Activated naive CD8-positive, alpha-beta T cell (primary cell): Measurements from ENCODE around the gene TMEM201.
"Not testable (repeated sequence)": the region's sequence is repeated elsewhere in the genome, so short reads cannot be mapped to it uniquely, and the experiment has no call there.

Experiments used
- H3K27ac Mint-ChIP-seq: one replicate; pipeline ENCODE4 v1.8.0; 2021; ENCODE audit warnings: mixed read lengths
- H3K27me3 Mint-ChIP-seq: one replicate; pipeline ENCODE4 v1.8.0; 2021; ENCODE audit warnings: mixed read lengths
- H3K36me3 Mint-ChIP-seq: one replicate; pipeline ENCODE4 v1.8.0; 2021; ENCODE audit warnings: mixed read lengths
- H3K4me1 Mint-ChIP-seq: one replicate; pipeline ENCODE4 v1.8.0; 2021; ENCODE audit warnings: low read depth, mixed read lengths
- H3K4me3 Mint-ChIP-seq: one replicate; pipeline ENCODE4 v1.8.0; 2021; ENCODE audit warnings: mild to moderate bottlenecking, mixed read lengths
- H3K9me3 Mint-ChIP-seq: one replicate; pipeline ENCODE4 v1.8.0; 2021; ENCODE audit warnings: low read depth, mixed read lengths

TMEM201 gene

DNA sequence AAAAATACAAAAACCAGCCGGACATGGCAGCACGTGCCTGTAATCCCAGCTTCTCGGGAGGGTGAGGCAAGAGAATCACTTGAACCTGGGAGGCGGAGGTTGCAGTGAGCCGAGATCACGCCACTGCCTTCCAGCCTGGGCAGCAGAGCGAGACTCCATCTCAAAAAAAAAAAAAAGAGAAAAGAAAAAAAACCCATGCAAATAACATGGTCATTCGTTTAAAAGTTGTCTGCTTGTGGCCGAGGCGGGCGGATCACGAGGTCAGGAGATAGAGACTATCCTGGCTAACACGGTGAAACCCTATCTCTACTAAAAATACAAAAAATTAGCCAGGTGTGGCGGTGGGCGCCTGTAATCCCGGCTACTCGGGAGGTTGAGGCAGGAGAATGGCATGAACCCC is 28.6 kb upstream of the TMEM201 start:
- peaks cover 24% of the 10 kb centered on the region for H3K36me3 Mint-ChIP-seq
- H3K9me3 Mint-ChIP-seq, H3K27me3 Mint-ChIP-seq, H3K4me3 Mint-ChIP-seq: not testable (repeated sequence)
- peaks cover 41% of the 10 kb centered on the region for H3K4me1 Mint-ChIP-seq
- peak overlapping the region; percentile 77 for H3K27ac Mint-ChIP-seq

DNA sequence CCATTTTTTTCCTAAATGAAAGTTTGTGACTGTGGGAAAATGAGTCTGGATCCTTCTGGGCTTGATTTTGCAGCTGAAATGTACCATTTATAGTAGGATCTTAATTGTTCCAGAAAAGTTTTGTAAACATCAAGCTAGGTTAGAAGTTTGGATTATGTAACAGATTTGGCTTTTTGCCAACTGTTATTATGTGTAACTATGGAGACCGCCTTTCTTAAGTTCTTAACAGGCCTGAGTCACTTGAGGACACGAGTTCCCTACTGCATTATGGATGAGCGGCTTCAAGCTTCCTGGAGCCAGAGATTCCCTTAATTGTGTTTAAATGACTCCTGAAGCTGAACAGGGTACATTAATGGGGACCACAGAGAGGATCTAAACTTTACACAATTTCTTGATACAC is 27.3 kb upstream of the TMEM201 start:
- Mint-ChIP-seq H3K36me3 (peaks cover 16% of the 10 kb centered on the region), H3K9me3 (no peaks in the 10 kb centered on the region), H3K27ac (peak overlapping the region; percentile 34), H3K4me1 (peaks cover 38% of the 10 kb centered on the region), H3K4me3 (no peak overlapping the region), H3K27me3 (no peaks in the 10 kb centered on the region)

- no peak overlapping the region for H3K27ac Mint-ChIP-seq
- peaks cover 1% of the 10 kb centered on the region for H3K4me1 Mint-ChIP-seq
- no peak overlapping the region for H3K4me3 Mint-ChIP-seq
- H3K27me3 Mint-ChIP-seq = no peaks in the 10 kb centered on the region
- H3K9me3 Mint-ChIP-seq = no peaks in the 10 kb centered on the region
- H3K36me3 Mint-ChIP-seq = peaks cover 2% of the 10 kb centered on the region
Observed at GRCh38 chr1:9569267-9569666, 19.4 kb upstream of the TMEM201 start.

GRCh38 chr1:9570886-9571529 is 17.7 kb upstream of the TMEM201 start:
- H3K4me3 Mint-ChIP-seq, H3K27ac Mint-ChIP-seq, H3K9me3 Mint-ChIP-seq: not testable (repeated sequence)

DNA sequence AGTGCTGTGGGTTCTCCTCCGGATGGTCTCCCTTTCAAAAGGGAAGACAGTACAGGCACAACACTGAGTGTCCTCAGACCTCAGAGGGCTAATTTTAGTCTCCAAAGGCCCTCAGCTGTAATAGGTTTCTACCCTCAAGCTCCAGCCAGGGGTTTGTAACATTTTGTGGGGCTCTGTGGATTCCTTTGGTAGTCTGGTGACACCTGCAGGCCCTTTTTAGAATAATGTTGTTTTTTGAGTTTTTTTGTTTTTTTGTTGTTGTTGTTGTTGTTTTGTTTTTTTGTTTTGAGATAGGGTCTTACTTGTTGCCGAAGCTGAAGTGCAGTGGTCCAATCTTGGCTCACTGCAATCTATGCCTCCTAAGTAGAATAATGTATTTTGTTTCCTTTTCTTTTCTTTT is 15.0 kb upstream of the TMEM201 start:
- Mint-ChIP-seq H3K27ac (no peak overlapping the region), H3K4me1 (peaks cover 1% of the 10 kb centered on the region), H3K36me3 (peaks cover 5% of the 10 kb centered on the region), H3K4me3 (no peak overlapping the region), H3K9me3 (no peaks in the 10 kb centered on the region), H3K27me3 (no peaks in the 10 kb centered on the region)

More at GRCh38 chr1:9570886-9571529, 17.7 kb upstream of the TMEM201 start:
- not testable (repeated sequence) for H3K27me3 Mint-ChIP-seq, H3K36me3 Mint-ChIP-seq, H3K4me1 Mint-ChIP-seq

DNA sequence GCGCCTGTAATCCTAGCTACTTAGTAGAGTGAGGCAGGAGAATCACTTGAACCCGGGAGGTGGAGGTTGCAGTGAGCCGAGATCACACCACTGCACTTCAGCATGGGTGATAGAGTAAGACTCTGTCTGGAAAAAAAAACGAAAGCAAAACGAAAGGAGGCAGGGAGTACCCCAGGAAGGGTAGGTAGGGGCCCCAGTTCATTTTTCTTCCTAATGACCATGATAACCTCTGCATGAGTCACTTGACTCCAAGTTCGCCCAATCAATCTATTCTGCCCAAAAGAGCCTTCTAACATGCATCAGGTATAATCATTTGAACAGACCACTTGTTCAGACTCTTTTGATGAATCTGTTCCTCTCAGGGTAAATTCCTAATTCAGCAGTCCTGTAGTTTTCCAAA is 13.2 kb upstream of the TMEM201 start:
- H3K27me3 Mint-ChIP-seq = no peaks in the 10 kb centered on the region
- no peak overlapping the region for H3K4me3 Mint-ChIP-seq
- H3K9me3 Mint-ChIP-seq = no peaks in the 10 kb centered on the region
- H3K27ac Mint-ChIP-seq = no peak overlapping the region
- H3K4me1 Mint-ChIP-seq = no peaks in the 10 kb centered on the region
- H3K36me3 Mint-ChIP-seq = peaks cover 5% of the 10 kb centered on the region

DNA sequence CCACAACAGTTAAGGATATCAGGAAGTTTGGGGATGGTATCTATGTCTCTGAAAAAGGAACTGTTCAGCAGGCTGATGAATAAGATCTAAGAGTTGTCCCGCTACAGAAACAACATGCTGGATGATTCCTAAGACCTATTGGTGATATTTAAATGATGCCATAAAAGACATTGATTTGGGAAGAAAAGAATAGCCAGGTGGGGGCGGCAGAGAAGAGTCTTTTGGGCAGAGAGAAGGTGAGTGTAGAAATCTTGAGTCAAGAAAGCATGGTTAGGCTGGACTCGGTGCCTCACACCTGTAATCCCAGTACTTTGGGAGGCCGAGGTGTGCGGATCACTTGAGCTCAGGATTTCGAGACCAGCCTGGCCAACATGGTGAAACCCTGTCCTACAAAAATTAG is 11.8 kb upstream of the TMEM201 start:
- Mint-ChIP-seq H3K9me3 (no peaks in the 10 kb centered on the region), H3K4me1 (no peaks in the 10 kb centered on the region), H3K27ac (no peak overlapping the region), H3K36me3 (peaks cover 5% of the 10 kb centered on the region), H3K4me3 (no peak overlapping the region), H3K27me3 (no peaks in the 10 kb centered on the region)

GRCh38 chr1:9577423-9577822 is 11.3 kb upstream of the TMEM201 start:
- H3K4me3 Mint-ChIP-seq = no peak overlapping the region
- peaks cover 5% of the 10 kb centered on the region for H3K36me3 Mint-ChIP-seq
- no peaks in the 10 kb centered on the region for H3K27me3 Mint-ChIP-seq
- no peaks in the 10 kb centered on the region for H3K9me3 Mint-ChIP-seq
- H3K4me1 Mint-ChIP-seq = no peaks in the 10 kb centered on the region
- no peak overlapping the region for H3K27ac Mint-ChIP-seq

- Mint-ChIP-seq H3K4me3 (no peak overlapping the region), H3K9me3 (no peaks in the 10 kb centered on the region), H3K4me1 (no peaks in the 10 kb centered on the region), H3K27ac (no peak overlapping the region), H3K36me3 (peaks cover 3% of the 10 kb centered on the region), H3K27me3 (no peaks in the 10 kb centered on the region)
Observed at GRCh38 chr1:9580942-9581341, 7.8 kb upstream of the TMEM201 start.

DNA sequence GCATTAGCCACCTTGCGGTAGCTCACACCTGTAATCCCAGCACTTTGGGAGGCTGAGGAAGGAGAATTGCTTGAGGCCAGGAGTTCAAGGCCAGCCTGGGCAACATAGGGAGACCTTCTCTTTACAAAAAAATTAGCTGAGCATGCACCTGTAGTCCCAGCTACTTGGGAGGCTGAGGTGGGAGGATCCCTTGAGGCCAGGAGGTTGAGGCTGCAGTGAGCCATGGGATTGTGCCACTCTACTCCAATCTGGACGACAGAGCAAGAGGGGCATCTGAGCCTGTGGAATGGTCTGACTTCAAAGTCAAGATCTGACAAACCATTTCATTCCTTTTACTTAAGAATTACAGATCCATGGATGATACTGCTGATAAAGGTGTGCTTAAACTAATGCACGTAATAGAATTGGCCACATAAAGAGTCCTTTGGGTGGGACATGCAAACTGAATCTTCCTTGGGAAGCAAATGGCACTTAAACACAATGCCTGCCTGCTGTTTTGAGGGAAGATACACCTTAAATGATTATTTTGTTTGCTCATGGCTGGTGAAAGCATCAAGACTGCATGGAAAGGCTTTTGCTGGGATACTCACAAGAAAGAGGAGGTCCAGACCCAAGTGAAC is 2.5 kb upstream of the TMEM201 start:
- H3K36me3 Mint-ChIP-seq = no peaks in the 10 kb centered on the region
- no peak overlapping the region for H3K4me3 Mint-ChIP-seq
- peaks cover 15% of the 10 kb centered on the region for H3K4me1 Mint-ChIP-seq
- no peak overlapping the region for H3K27ac Mint-ChIP-seq
- H3K27me3 Mint-ChIP-seq = no peaks in the 10 kb centered on the region
- H3K9me3 Mint-ChIP-seq = no peaks in the 10 kb centered on the region

GRCh38 chr1:9589144-9589718 is 520 bp downstream of the TMEM201 start:
- H3K4me3 Mint-ChIP-seq = peak overlapping the region; percentile 88
- no peak overlapping the region for H3K27ac Mint-ChIP-seq
- H3K27me3 Mint-ChIP-seq = no peaks in the 10 kb centered on the region
- no peaks in the 10 kb centered on the region for H3K36me3 Mint-ChIP-seq
- H3K9me3 Mint-ChIP-seq = no peaks in the 10 kb centered on the region
- peaks cover 25% of the 10 kb centered on the region for H3K4me1 Mint-ChIP-seq

DNA sequence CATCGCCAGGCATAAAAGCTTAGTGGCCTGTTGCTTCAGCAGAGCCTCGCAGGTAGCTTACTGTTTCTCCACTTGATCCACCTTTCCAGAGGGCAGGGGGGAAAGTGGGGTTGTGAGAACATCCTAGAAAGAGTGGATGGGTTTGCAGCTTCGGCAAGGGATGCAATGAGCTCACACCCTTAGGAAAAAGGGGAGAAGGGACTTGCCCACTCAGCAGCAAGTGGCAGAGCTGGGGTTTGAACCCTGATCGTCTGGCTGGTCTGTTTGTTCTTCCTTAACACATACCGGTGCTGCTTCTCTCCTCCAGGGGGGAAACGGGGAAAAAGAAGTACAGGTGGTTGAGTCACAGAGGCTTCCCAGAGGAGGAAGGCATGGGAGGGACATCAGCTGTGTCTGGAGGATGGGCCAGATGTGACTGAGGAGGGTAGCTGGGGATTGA is 1.0 kb downstream of the TMEM201 start:
- H3K4me1 Mint-ChIP-seq = peaks cover 25% of the 10 kb centered on the region
- no peaks in the 10 kb centered on the region for H3K27me3 Mint-ChIP-seq
- no peaks in the 10 kb centered on the region for H3K9me3 Mint-ChIP-seq
- no peaks in the 10 kb centered on the region for H3K36me3 Mint-ChIP-seq
- peak overlapping the region; percentile 88 for H3K4me3 Mint-ChIP-seq
- peak overlapping the region; percentile 1 for H3K27ac Mint-ChIP-seq

GRCh38 chr1:9590201-9590600 is 1.5 kb downstream of the TMEM201 start:
- Mint-ChIP-seq H3K27me3 (no peaks in the 10 kb centered on the region), H3K36me3 (no peaks in the 10 kb centered on the region), H3K4me3 (peak overlapping the region; percentile 88), H3K27ac (no peak overlapping the region), H3K4me1 (peaks cover 25% of the 10 kb centered on the region), H3K9me3 (no peaks in the 10 kb centered on the region)

DNA sequence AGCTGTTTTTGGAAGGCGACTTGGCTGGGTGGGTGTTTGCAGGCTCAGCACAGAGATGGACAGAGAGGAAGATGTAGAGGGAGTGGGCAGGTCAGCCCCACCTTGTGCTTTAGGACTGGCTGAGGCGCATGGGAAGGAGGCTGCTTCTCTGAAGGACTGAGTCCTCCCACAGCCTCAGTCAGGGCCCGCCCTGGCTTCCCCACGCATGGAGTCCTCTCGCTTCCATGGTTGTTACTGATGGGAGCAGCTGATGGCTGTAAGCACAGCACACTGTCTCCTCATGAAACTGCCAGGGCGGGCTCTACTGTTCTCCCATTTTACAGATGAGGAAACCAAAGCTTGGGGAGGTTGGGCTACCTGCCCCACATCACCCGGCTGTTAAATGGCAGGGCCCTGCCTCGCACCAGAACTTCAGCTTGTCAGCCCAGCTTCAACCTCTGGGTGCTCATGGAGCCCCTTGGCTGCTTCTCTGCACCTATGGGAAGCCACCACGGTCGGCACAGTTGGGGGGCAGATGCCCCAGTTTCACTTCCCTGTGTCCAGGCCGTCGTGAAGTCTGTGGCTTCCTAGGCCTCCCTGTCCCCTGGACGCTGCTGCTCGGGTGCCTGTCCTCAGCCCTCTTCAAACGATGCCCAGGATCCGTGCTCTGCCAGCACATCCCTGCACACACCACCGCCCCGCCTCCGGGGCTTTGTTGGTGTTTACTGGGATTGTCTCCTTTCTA is 2.4 kb downstream of the TMEM201 start:
- Mint-ChIP-seq H3K27me3 (no peaks in the 10 kb centered on the region), H3K36me3 (no peaks in the 10 kb centered on the region), H3K27ac (peak overlapping the region; percentile 22), H3K4me1 (peaks cover 25% of the 10 kb centered on the region), H3K4me3 (peak overlapping the region; percentile 71), H3K9me3 (no peaks in the 10 kb centered on the region)
